DOHH2 (cell line): ENCODE results near the gene IQCM.

ENCODE experiments used
- H3F3A ChIP-seq: fragments of 200-600 bp; sonication (generic), shearing (Covaris generic); 2 replicates; pipeline ENCODE4 v1.6.0; 2016; ENCODE audit warnings: antibody characterized with exemption, mild to moderate bottlenecking; ENCODE audit not compliant: control insufficient read depth, insufficient read depth
- H3K27ac ChIP-seq: fragments of 200-600 bp; sonication (generic); 2 replicates; pipeline ENCODE4 v1.5.1; 2014; ENCODE audit warnings: low read depth, mild to moderate bottlenecking, low read length, moderate library complexity
- H3K27me3 ChIP-seq: fragments of 200-600 bp; sonication (generic); 2 replicates; pipeline ENCODE4 v1.6.1; 2014; ENCODE audit warnings: mild to moderate bottlenecking, low read length, mixed read lengths; ENCODE audit not compliant: control insufficient read depth
- H3K36me3 ChIP-seq: fragments of 200-600 bp; sonication (generic); 2 replicates; pipeline ENCODE4 v1.6.1; 2014; ENCODE audit warnings: mild to moderate bottlenecking, low read length, moderate library complexity, mixed read lengths; ENCODE audit not compliant: control insufficient read depth
- H3K4me1 ChIP-seq: fragments of 200-600 bp; sonication (generic); 2 replicates; pipeline ENCODE4 v1.6.1; 2014; ENCODE audit warnings: mild to moderate bottlenecking, low read length, mixed read lengths; ENCODE audit not compliant: control insufficient read depth
- H3K4me2 ChIP-seq: fragments of 200-600 bp; sonication (generic); 2 replicates; pipeline ENCODE4 v1.6.0; 2014; ENCODE audit warnings: mild to moderate bottlenecking, low read length, moderate library complexity
- H3K4me3 ChIP-seq: fragments of 200-600 bp; sonication (generic); 2 replicates; pipeline ENCODE4 v1.5.1; 2014; ENCODE audit warnings: mild to moderate bottlenecking, low read length, mixed read lengths
- H3K79me2 ChIP-seq: fragments of 200-600 bp; sonication (generic); 2 replicates; pipeline ENCODE4 v1.6.1; 2014; ENCODE audit warnings: mild to moderate bottlenecking, low read length, mixed read lengths; ENCODE audit not compliant: control insufficient read depth
- H3K9me2 ChIP-seq: fragments of 200-600 bp; sonication (generic); replicated peaks from 2 replicates; pipeline ENCODE4 v1.6.1; 2014; ENCODE audit warnings: mild to moderate bottlenecking, low read length, mixed read lengths; ENCODE audit not compliant: control insufficient read depth
- H3K9me3 ChIP-seq: fragments of 200-600 bp; sonication (generic); 2 replicates; pipeline ENCODE4 v1.6.1; 2014; ENCODE audit warnings: antibody characterized with exemption, low read length, mixed read lengths; ENCODE audit not compliant: control insufficient read depth, insufficient read depth
- H4K20me1 ChIP-seq: fragments of 200-600 bp; sonication (generic); 2 replicates; pipeline ENCODE4 v1.6.0; 2014; ENCODE audit warnings: low read depth, mild to moderate bottlenecking, antibody characterized with exemption, low read length, moderate library complexity; ENCODE audit not compliant: control insufficient read depth, insufficient read depth
- EZH2phosphoT487 ChIP-seq: fragments of 200-600 bp; sonication (generic); IDR thresholded peaks from 2 replicates; pipeline ENCODE4 v1.6.1; 2017; ENCODE audit warnings: borderline replicate concordance, mild to moderate bottlenecking, antibody characterized with exemption, low read length, moderate library complexity, mixed read lengths
- TF ChIP-seq, protein P1 (sequence below): fragments of 200-600 bp; sonication (generic); IDR thresholded peaks from one replicate; pipeline ENCODE4 v1.5.1; 2014; ENCODE audit warnings: antibody characterized with exemption, mild to moderate bottlenecking, low read depth, low read length; ENCODE audit not compliant: poor library complexity, severe bottlenecking

Gene IQCM, protein sequence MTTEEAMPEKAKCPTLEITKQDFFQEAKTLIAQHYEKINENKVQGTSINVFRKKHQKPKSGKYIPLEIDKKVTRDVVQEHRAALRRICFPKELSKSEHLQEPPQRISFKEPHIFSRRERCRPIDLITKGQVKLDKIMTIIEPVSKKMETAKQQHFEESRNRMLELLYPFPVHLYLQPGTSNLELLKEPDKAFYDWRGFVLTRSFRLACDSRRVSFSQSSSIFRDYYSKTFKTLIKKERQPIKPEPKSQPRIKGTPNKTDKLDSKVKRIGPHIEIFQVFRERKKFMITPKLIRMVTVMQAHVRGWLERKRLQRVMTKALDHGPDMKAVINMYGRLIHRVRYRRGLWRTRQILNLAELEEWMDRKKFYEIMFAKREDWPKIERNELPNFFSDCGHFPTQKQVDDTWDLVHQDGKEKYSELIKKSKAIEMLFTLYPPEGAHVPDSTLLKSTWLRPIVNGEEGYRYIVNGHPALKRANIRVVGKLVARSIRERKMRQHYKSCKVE

DNA sequence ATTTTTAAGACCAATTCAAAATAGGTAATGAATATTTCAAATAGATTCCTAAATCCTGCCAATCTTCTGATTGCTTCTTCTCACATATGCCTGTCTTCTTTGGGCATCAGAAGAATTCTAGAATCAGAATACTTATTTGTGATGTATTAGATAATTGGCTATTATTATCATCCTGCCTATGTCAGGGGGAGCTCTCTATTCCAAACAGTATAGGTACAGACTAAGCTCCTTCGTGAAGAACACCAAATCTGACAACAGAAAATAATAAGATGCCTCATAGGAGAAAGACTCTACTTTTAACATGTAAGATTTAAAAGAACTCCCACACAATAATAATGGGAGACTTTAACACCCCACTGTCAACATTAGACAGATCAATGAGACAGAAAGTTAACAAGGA is at the start of gene IQCM:
Gene IQCM (minus strand): TSS at position 101 of the 400 bp plus-strand sequence. CDS start 73,152 bp downstream, outside the sequence.
- no peaks in the 10 kb centered on the region for H3K27me3 ChIP-seq
- no peak within 1 kb of the TSS for H3K27ac ChIP-seq
- no peaks in the 10 kb centered on the region for H3K79me2 ChIP-seq
- H3K36me3 ChIP-seq, result no peaks in the 10 kb centered on the region
- H3K4me1 ChIP-seq, result no peaks in the 10 kb centered on the region
- H3K4me3 ChIP-seq, result no peak within 1 kb of the TSS
- no peaks in the 10 kb centered on the region for H3F3A ChIP-seq
- H3K9me2 ChIP-seq, result no peaks in the 10 kb centered on the region
- no peaks in the 10 kb centered on the region for H4K20me1 ChIP-seq
- no peak for TF ChIP-seq EZH2phosphoT487
- TF ChIP-seq, protein P1, sequence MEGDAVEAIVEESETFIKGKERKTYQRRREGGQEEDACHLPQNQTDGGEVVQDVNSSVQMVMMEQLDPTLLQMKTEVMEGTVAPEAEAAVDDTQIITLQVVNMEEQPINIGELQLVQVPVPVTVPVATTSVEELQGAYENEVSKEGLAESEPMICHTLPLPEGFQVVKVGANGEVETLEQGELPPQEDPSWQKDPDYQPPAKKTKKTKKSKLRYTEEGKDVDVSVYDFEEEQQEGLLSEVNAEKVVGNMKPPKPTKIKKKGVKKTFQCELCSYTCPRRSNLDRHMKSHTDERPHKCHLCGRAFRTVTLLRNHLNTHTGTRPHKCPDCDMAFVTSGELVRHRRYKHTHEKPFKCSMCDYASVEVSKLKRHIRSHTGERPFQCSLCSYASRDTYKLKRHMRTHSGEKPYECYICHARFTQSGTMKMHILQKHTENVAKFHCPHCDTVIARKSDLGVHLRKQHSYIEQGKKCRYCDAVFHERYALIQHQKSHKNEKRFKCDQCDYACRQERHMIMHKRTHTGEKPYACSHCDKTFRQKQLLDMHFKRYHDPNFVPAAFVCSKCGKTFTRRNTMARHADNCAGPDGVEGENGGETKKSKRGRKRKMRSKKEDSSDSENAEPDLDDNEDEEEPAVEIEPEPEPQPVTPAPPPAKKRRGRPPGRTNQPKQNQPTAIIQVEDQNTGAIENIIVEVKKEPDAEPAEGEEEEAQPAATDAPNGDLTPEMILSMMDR, result no peak
- no peak within 1 kb of the TSS for H3K4me2 ChIP-seq
- H3K9me3 ChIP-seq, result no peaks in the 10 kb centered on the region

DNA sequence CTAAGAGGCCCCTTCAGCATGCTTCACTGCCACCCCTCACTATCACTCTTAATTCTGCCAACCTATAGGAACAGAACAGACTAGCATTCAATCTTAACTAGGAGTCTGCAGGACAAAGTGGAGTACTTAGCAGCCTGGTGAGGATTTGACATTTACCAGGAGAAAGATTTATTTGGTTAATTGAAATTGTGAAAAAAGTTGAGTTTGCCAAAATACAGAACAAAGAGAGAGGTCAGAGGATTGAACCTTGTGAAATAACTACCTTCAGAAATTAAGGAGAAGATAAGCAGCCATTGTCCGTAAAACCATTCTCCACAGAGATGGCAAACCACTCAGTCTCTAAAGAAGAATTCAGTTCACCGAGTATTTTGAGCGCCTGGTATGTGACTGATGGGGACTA is 41.8 kb upstream of the IQCM start:
- no peaks in the 10 kb centered on the region for H3K4me1 ChIP-seq
- no peak for TF ChIP-seq EZH2phosphoT487
- TF ChIP-seq, protein P1, result no peak
- no peaks in the 10 kb centered on the region for H3K79me2 ChIP-seq
- H3K27me3 ChIP-seq, result no peaks in the 10 kb centered on the region
- H3K9me3 ChIP-seq, result no peaks in the 10 kb centered on the region
- H3K9me2 ChIP-seq, result no peaks in the 10 kb centered on the region
- no peak overlapping the region for H3K27ac ChIP-seq
- H4K20me1 ChIP-seq, result no peaks in the 10 kb centered on the region
- no peaks in the 10 kb centered on the region for H3K36me3 ChIP-seq
- no peak overlapping the region for H3K4me3 ChIP-seq
- H3F3A ChIP-seq, result no peaks in the 10 kb centered on the region
- H3K4me2 ChIP-seq, result no peak overlapping the region

DNA sequence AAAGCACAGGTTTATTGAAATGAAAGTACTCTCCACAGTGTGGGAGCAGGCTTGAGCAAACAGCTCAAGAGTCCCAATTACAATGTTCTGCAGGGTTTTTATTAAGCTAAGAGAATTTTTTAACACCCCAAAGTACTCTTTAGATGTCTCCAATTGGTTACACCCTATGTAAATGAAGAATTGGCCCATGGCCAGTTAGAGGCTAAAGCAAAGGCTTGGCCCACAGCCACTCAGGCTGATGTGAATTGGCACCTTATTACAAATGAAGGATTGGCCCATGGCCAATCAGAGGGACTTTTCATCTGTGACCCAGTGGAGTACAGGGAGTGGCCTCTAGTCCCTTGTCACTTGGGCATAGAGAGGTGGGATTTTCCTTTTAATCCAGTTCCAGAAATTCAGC is 30.1 kb upstream of the IQCM start:
- H3K36me3 ChIP-seq, result no peaks in the 10 kb centered on the region
- H4K20me1 ChIP-seq, result no peaks in the 10 kb centered on the region
- no peaks in the 10 kb centered on the region for H3F3A ChIP-seq
- no peaks in the 10 kb centered on the region for H3K4me1 ChIP-seq
- H3K4me2 ChIP-seq, result no peak overlapping the region
- no peak overlapping the region for H3K4me3 ChIP-seq
- TF ChIP-seq EZH2phosphoT487, result no peak
- TF ChIP-seq, protein P1, result no peak
- H3K9me2 ChIP-seq, result no peaks in the 10 kb centered on the region
- no peaks in the 10 kb centered on the region for H3K27me3 ChIP-seq
- no peaks in the 10 kb centered on the region for H3K9me3 ChIP-seq
- no peaks in the 10 kb centered on the region for H3K79me2 ChIP-seq
- H3K27ac ChIP-seq, result no peak overlapping the region
